SK-N-SH treated with all-trans-retinoic acid at 6 μM for 48 hours (cell line): ENCODE results near the gene ABTB1.

Source experiments
- CSDC2 ChIP-seq: fragments of 250-450 bp; sonication (Bioruptor Pico); IDR thresholded peaks from 2 replicates; pipeline ENCODE4 v1.5.0; 2020; ENCODE audit warnings: mild to moderate bottlenecking, moderate library complexity
- ESRRG ChIP-seq: fragments of 250-450 bp; sonication (Bioruptor Pico); IDR thresholded peaks from 2 replicates; pipeline ENCODE4 v1.6.1; 2021; ENCODE audit warnings: mild to moderate bottlenecking
- GLIS3 ChIP-seq: fragments of 250-450 bp; sonication (Bioruptor Pico); IDR thresholded peaks from 2 replicates; pipeline ENCODE4 v1.5.0; 2020; ENCODE audit warnings: mild to moderate bottlenecking, moderate library complexity
- RARB ChIP-seq: fragments of 250-450 bp; sonication (Bioruptor Pico); IDR thresholded peaks from 2 replicates; pipeline ENCODE4 v1.8.0; 2021; ENCODE audit warnings: mild to moderate bottlenecking, moderate library complexity
- ZFP30 ChIP-seq: fragments of 450-650 bp; formaldehyde crosslinking; IDR thresholded peaks from 2 replicates; pipeline ENCODE4 v1.5.0; 2022; ENCODE audit warnings: mild to moderate bottlenecking, moderate library complexity
- TF ChIP-seq, protein P1 (sequence below): fragments of 250-450 bp; sonication (Bioruptor Pico); IDR thresholded peaks from 2 replicates; pipeline ENCODE4 v1.8.0; 2020; ENCODE audit warnings: mild to moderate bottlenecking, moderate library complexity, borderline replicate concordance
- TF ChIP-seq, protein P2 (sequence below): fragments of 250-450 bp; sonication (Bioruptor Pico); IDR thresholded peaks from 2 replicates; pipeline ENCODE4 v1.5.1; 2020; ENCODE audit warnings: low read depth, mild to moderate bottlenecking, moderate library complexity

DNA sequence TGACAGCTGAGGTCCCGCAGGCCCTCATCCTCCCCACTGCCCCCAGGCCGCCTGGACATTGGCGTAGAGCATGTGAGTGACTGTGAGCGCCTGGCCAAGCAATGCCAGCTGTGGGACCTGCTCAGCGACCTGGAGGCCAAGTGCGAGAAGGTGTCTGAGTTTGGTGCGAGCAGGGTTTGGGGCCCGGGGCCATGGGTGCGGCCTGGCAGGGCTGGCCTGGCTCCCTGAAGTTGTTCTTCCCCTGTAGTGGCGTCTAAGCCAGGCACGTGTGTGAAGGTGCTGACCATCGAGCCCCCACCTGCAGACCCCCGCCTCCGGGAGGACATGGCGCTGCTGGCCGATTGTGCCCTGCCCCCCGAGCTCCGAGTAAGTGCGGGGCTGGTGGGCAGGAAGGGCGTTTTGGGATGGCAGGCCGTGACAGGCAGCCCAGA, 4.2 kb downstream of the ABTB1 start:
- TF ChIP-seq, protein P1, sequence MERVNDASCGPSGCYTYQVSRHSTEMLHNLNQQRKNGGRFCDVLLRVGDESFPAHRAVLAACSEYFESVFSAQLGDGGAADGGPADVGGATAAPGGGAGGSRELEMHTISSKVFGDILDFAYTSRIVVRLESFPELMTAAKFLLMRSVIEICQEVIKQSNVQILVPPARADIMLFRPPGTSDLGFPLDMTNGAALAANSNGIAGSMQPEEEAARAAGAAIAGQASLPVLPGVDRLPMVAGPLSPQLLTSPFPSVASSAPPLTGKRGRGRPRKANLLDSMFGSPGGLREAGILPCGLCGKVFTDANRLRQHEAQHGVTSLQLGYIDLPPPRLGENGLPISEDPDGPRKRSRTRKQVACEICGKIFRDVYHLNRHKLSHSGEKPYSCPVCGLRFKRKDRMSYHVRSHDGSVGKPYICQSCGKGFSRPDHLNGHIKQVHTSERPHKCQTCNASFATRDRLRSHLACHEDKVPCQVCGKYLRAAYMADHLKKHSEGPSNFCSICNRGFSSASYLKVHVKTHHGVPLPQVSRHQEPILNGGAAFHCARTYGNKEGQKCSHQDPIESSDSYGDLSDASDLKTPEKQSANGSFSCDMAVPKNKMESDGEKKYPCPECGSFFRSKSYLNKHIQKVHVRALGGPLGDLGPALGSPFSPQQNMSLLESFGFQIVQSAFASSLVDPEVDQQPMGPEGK (CRISPR knock-in tag), result no peak
- TF ChIP-seq, protein P2, sequence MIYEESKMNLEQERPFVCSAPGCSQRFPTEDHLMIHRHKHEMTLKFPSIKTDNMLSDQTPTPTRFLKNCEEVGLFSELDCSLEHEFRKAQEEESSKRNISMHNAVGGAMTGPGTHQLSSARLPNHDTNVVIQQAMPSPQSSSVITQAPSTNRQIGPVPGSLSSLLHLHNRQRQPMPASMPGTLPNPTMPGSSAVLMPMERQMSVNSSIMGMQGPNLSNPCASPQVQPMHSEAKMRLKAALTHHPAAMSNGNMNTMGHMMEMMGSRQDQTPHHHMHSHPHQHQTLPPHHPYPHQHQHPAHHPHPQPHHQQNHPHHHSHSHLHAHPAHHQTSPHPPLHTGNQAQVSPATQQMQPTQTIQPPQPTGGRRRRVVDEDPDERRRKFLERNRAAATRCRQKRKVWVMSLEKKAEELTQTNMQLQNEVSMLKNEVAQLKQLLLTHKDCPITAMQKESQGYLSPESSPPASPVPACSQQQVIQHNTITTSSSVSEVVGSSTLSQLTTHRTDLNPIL (CRISPR knock-in tag), result no peak
- TF ChIP-seq GLIS3 (no peak), RARB (CRISPR knock-in tag) (no peak), ESRRG (CRISPR knock-in tag) (no peak), ZFP30 (CRISPR knock-in tag) (no peak), CSDC2 (no peak)
